Measurements from ENCODE around the gene SCTR. TPM values are rescaled to one million over a fixed set of nuclear protein-coding genes. Genes with fewer than 3 reads are reported as not detected.

SCTR gene
- total and polyA plus RNA-seq, 2 of the 13 experiments (the other 11 are each of a cell fraction or from before 2014, with no cell fraction given), result not detected

DNA sequence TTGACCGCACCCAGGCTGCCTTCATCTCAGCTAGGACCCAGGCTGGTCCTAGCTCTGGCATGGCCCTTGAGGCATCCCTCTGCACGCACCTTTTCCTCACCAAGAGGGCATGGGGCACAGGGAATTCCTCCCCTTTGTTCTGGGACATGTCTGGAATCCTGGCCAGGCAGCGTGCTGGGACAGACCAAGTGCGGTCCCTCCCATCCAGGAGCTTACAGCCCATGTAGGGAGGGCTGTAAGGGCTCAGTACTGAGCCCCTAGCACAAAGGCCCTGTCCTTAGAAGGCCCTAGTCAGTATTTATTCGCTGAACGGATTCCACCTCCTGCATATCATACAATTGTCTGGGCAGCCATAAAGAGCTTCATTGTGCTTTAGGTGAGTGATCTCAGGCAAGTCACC is 89.6 kb downstream of the SCTR start:
- FAIRE-seq, result no peak
- H3K4me3 ChIP-seq (replicated peaks in 1 of 3; ENCODE audit: insufficient read depth in 1 of 3, low read depth in 2 of 3, low read length in 3 of 3), result peak overlapping the region; percentile 84 to 90 (median 86); a peak in 5 of 6 replicates
- no peak overlapping the region for H2AFZ ChIP-seq (ENCODE audit: low read length)
- peaks cover 88% of the 10 kb centered on the region for H3K4me1 ChIP-seq (ENCODE audit: insufficient read depth, low read length)
- H4K20me1 ChIP-seq (ENCODE audit: insufficient read depth, low read length), result peaks cover 3% of the 10 kb centered on the region; the same call in 1 of the 2 replicates
- H3K9ac ChIP-seq (ENCODE audit: insufficient read depth, low read depth, low read length), result peak overlapping the region; percentile 89
- H3K27me3 ChIP-seq (ENCODE audit: control insufficient read depth in 1 of 2, insufficient read depth in 2 of 2, low read length in 2 of 2), result no peaks in the 10 kb centered on the region; a peak in 1 of 5 replicates
- POLR2A ChIA-PET, result interaction anchor here (0.9 to 2.5 kb wide), 6 partner anchors 9 to 244 kb away, joined by 3 to 14 read pairs (median 4); partner anchors contain the start of genes C2orf76, DBI and TMEM177
- H3K4me2 ChIP-seq (ENCODE audit: low read depth, low read length), result peak overlapping the region; percentile 93
- peak; percentile 85 for DNase-seq (ENCODE audit: low spot score)
- intact Hi-C loops (cut with micrococcal nuclease; ENCODE audit: unreplicated experiment), result loop anchor here (5.0 kb wide), 1 partner anchor 67 kb away; the partner anchor contains the start of genes C2orf76 and DBI
- no TSS peak for BruUV-seq (replicated peaks)
- no peaks in the 10 kb centered on the region for H3K9me3 ChIP-seq (ENCODE audit: low read length)
- CTCF ChIA-PET (ENCODE audit: low intra/inter-chr PET ratio, low total read pairs), result no interaction called here
- H3K36me3 ChIP-seq (replicated peaks in 1 of 2; ENCODE audit: control insufficient read depth in 1 of 2, insufficient read depth in 2 of 2, low read length in 2 of 2), result peaks cover 0 to under 1% of the 10 kb centered on the region in 2 experiments; a peak in 3 of 5 replicates
- WGBS (ENCODE audit: low lambda C conversion rate), result 25% methylated on average over 6 of the region's 6 CpGs
- in situ Hi-C loops (cut with HindIII; ENCODE audit: extremely low pct_ligation_motif_present, low pct_unique_long_range_greater_than_20kb), result loop anchor here (5.0 kb wide), 1 partner anchor 38 kb away; no protein-coding TSS in a partner anchor
- H3K79me2 ChIP-seq (ENCODE audit: insufficient read depth, low read length), result peaks cover 68% of the 10 kb centered on the region
- peak; percentile 18 for ATAC-seq
- H3K27ac ChIP-seq (ENCODE audit: extremely low read length, insufficient read depth, low read length), result peak overlapping the region; percentile 70
- TF ChIP-seq SP1 (IDR thresholded peaks at IDR 0.05) (no peak), SP1 (CRISPR knock-in tag; IDR thresholded peaks at IDR 0.05) (no peak), ZNF292 (CRISPR knock-in tag; IDR thresholded peaks at IDR 0.05; ENCODE audit: borderline replicate concordance, low read depth) (peak; percentile 51; the same call in 1 of the 2 replicates), HOXA3 (CRISPR knock-in tag; IDR thresholded peaks at IDR 0.05) (no peak), SAP130 (CRISPR knock-in tag; IDR thresholded peaks at IDR 0.05; ENCODE audit: low read depth) (peak; percentile 19; the same call in 1 of the 2 replicates), PHF8 (CRISPR knock-in tag; IDR thresholded peaks at IDR 0.05) (0 out of 2 replicates have a peak, but pooled peaks have one; percentile 23), SRSF1 (optimal IDR thresholded peaks at IDR 0.05; ENCODE audit: low read depth, low read length) (no peak), THRA (CRISPR knock-in tag; IDR thresholded peaks at IDR 0.05; ENCODE audit: borderline replicate concordance) (peak; percentile 65; the same call in 1 of the 2 replicates), NCOA1 (CRISPR knock-in tag; IDR thresholded peaks at IDR 0.05) (no peak), MYC (CRISPR knock-in tag; IDR thresholded peaks at IDR 0.05; ENCODE audit: borderline replicate concordance) (0 out of 2 replicates have a peak, but pooled peaks have one; percentile 12), ZNF512B (CRISPR knock-in tag; IDR thresholded peaks at IDR 0.05; ENCODE audit: borderline replicate concordance) (0 out of 2 replicates have a peak, but pooled peaks have one; percentile 36), ZNF280D (CRISPR knock-in tag; IDR thresholded peaks at IDR 0.05) (0 out of 2 replicates have a peak, but pooled peaks have one; percentile 65), DPF2 (CRISPR knock-in tag; IDR thresholded peaks at IDR 0.05; ENCODE audit: borderline replicate concordance, low read depth) (no peak), KMT2A (CRISPR knock-in tag; IDR thresholded peaks at IDR 0.05) (0 out of 2 replicates have a peak, but pooled peaks have one; percentile 30), ISL2 (CRISPR knock-in tag; IDR thresholded peaks at IDR 0.05) (no peak)
- TF ChIP-seq, protein P1, sequence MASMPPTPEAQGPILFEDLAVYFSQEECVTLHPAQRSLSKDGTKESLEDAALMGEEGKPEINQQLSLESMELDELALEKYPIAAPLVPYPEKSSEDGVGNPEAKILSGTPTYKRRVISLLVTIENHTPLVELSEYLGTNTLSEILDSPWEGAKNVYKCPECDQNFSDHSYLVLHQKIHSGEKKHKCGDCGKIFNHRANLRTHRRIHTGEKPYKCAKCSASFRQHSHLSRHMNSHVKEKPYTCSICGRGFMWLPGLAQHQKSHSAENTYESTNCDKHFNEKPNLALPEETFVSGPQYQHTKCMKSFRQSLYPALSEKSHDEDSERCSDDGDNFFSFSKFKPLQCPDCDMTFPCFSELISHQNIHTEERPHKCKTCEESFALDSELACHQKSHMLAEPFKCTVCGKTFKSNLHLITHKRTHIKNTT (CRISPR knock-in tag; IDR thresholded peaks at IDR 0.05), result no peak
